ENCODE results near the gene RIMKLA.

The RIMKLA gene, protein sequence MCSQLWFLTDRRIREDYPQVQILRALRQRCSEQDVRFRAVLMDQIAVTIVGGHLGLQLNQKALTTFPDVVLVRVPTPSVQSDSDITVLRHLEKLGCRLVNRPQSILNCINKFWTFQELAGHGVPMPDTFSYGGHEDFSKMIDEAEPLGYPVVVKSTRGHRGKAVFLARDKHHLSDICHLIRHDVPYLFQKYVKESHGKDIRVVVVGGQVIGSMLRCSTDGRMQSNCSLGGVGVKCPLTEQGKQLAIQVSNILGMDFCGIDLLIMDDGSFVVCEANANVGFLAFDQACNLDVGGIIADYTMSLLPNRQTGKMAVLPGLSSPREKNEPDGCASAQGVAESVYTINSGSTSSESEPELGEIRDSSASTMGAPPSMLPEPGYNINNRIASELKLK

DNA sequence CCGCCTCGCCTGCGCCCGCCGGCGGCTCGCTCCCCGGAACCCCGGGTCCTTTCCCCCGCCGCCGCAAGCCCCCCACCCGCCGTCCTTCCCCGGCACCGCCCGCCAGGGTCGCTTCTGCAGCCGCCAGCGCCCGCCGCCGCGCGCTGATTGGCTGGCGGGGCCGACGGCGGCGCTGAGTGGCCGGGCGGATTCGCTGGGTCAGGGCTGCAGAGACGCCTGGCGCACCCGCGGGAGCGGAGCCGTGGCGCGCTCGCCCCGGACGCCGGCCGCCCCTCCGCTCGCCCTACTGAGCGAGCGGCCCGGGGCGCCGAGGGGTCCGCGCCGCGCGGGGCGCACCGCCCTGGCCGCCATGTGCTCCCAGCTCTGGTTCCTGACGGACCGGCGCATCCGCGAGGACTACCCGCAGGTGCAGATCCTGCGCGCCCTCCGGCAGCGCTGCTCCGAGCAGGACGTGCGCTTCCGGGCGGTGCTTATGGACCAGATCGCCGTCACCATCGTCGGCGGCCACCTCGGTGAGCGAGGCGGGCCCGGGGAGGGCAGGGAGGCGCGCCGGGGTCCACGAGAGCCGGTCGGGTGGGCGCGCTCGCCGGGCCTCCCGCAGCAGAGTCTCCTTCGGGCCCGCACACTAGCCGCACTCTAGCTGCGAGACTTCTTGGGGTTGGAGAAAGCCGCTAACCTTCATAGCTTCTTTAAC is at the start of gene RIMKLA:
TSS of gene RIMKLA (plus strand) at position 207 of the 694 bp plus-strand sequence. CDS start at position 350, 143 bp downstream.
- H3K4me3 ChIP-seq (ENCODE audit: low read depth, low read length), result peak within 1 kb of the TSS; percentile 30
- TF ChIP-seq, protein P1, sequence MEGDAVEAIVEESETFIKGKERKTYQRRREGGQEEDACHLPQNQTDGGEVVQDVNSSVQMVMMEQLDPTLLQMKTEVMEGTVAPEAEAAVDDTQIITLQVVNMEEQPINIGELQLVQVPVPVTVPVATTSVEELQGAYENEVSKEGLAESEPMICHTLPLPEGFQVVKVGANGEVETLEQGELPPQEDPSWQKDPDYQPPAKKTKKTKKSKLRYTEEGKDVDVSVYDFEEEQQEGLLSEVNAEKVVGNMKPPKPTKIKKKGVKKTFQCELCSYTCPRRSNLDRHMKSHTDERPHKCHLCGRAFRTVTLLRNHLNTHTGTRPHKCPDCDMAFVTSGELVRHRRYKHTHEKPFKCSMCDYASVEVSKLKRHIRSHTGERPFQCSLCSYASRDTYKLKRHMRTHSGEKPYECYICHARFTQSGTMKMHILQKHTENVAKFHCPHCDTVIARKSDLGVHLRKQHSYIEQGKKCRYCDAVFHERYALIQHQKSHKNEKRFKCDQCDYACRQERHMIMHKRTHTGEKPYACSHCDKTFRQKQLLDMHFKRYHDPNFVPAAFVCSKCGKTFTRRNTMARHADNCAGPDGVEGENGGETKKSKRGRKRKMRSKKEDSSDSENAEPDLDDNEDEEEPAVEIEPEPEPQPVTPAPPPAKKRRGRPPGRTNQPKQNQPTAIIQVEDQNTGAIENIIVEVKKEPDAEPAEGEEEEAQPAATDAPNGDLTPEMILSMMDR (IDR thresholded peaks at IDR 0.05; ENCODE audit: low read depth, low read length, missing control alignments), result no peak
- DNase-seq (ENCODE audit: low read depth), result no peak
- in situ Hi-C loops (cut with HindIII; ENCODE audit: low sequenced_read_pairs), result no loop called here

DNA sequence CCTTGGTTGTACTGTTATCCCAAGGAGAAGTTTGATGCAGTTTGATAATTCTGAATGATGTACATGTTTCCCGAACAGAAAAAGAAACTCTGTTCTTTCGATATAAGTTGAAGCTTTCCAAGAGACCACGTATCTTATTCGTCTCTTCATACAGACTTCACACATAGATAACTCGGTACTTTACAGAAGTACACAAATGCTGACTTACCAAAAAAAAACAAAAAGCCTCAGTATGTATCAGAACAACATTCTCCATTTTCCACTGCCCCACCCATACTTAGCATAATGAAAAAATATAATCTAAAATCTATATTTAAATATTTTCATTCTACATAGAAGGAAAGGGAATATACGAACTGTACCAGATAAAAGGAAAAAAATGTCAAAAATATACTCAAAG is 47.7 kb upstream of the RIMKLA start:
- no peak for DNase-seq (ENCODE audit: low read depth)
- in situ Hi-C loops (cut with HindIII; ENCODE audit: low sequenced_read_pairs), result no loop called here
- TF ChIP-seq, protein P1 (IDR thresholded peaks at IDR 0.05; ENCODE audit: low read depth, low read length, missing control alignments), result no peak
- no peak overlapping the region for H3K4me3 ChIP-seq (ENCODE audit: low read depth, low read length)

DNA sequence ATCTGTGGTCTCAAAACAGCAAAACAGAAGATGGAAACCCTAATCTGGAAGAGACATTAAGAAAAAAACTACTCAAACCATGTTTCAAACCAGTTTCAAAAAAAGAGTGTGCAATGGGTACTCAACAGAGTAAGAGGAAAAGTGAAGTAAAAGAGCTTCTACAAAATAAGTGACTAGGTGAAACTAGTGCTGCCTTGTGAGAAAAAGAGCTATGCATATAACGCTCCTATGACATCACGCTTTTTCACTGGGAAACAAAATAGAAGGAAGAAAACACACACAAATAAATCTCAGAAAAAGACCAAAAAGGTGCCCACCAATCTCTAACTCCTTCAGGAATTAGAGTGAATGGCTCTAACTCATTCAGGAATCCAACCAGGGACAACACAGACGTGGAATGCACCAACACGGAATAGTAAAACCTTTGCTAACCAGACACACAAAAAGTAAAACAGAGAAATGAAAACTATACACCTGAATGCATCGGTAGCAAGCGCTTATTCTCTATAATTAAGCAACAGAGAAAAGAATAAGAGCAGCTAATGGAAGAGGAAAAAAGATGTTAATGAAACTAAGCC is 46.8 kb upstream of the RIMKLA start:
- TF ChIP-seq, protein P1 (IDR thresholded peaks at IDR 0.05; ENCODE audit: low read depth, low read length, missing control alignments), result no peak
- in situ Hi-C loops (cut with HindIII; ENCODE audit: low sequenced_read_pairs), result no loop called here
- peak overlapping the region; percentile 76 for H3K4me3 ChIP-seq (ENCODE audit: low read depth, low read length)
- DNase-seq (ENCODE audit: low read depth), result no peak

DNA sequence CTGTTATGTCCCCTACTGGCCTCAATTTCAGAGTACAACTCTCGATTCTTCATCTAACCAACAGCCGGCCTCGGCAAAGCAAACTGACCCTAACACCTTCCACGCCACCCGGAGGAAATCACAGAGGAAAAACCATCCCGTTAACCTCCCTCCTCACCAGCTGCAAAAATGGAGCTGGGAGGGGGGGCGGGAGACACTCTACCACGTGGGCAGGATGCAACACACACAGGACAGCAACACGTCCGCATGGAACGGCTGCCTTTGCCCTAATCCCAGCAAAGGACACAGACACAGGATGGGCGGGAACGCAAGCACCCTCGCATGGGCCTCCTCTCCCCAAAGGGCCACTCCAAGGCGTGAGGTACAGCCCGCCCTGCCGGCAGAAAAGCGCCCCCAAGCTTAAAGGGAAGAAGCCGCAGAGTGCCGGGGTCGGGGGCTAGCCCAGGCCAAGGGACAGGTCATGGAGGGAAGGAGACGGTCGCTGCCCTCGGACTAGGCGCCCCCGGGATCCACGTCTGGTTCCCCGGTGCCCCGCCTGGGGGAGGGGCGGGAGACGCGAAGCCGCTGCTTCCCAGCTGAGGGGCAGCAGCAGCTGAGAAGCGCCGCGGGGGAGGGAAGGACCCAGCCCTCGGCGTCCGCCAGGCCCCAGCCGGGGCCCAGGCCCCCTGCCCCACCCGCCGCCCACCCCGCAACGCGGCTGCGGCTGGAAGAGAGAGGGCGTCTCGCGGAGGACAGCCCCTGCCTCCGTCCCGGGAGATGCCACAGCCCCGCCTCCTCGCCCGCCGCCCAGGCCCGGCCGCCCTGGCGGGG is 46.1 kb upstream of the RIMKLA start:
- no peak for DNase-seq (ENCODE audit: low read depth)
- in situ Hi-C loops (cut with HindIII; ENCODE audit: low sequenced_read_pairs), result no loop called here
- TF ChIP-seq, protein P1 (IDR thresholded peaks at IDR 0.05; ENCODE audit: low read depth, low read length, missing control alignments), result no peak
- H3K4me3 ChIP-seq (ENCODE audit: low read depth, low read length), result peak overlapping the region; percentile 76

DNA sequence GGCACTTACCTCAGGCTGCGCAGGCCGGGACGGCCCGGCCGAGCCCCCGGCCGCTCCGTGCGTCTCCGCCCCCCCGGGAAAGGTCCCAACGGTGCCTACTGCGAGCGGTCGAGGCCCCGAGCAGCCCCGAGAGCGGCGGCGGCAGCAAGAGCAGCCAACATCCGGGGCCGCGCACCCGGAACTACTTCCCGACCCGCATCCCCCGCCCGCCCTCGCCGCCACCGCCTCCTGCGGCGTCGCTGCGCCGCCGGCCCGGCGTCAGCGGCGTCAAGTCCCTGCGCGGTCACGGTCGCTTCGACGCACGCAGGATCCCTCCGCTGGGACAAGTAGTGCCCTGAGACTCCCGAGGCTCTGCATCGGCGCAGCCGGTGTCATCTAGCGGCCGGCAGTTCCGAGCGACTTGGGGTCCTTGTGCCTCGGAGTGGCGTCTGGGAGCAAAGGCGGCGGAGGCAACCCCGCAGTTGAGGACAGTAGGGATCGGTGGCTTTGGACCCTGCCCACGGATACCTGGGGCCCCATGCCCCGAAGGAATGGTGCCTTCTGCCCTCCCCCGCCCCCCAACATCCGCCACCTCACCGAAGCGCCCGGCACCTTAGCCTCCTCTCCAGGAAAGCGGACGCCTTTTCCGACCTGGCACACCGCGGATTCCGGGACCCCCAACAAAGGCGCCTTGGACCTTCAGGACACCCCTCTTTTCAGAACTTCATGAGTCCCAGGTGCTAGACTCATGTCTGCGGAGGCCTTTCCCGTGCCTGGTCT is 45.4 kb upstream of the RIMKLA start, which contains the start of gene FOXJ3:
TSS of gene FOXJ3 (minus strand) at position 186 of the 759 bp plus-strand sequence. CDS start 24,142 bp downstream, outside the sequence.
- in situ Hi-C loops (cut with HindIII; ENCODE audit: low sequenced_read_pairs), result no loop called here
- TF ChIP-seq, protein P1 (IDR thresholded peaks at IDR 0.05; ENCODE audit: low read depth, low read length, missing control alignments), result no peak
- H3K4me3 ChIP-seq (ENCODE audit: low read depth, low read length), result peak within 1 kb of the TSS; percentile 76
- peak; percentile 81 for DNase-seq (ENCODE audit: low read depth)
